HG03575 (cell line): ENCODE measurements around the gene SLC2A4RG.

Experiments used
- ATAC-seq: cut with Tn5 transposase; IDR thresholded peaks from one replicate; pipeline ENCODE4 v1.9.1; 2021; ENCODE audit not compliant: unreplicated experiment, insufficient number of reproducible peaks, low FRiP score; ENCODE audit errors: extremely low read depth

Gene SLC2A4RG

GRCh38 chr20:63698739-63699465, 40.7 kb upstream of the SLC2A4RG start:
- ATAC-seq: no peak

GRCh38 chr20:63699466-63700198, 39.9 kb upstream of the SLC2A4RG start:
- ATAC-seq: no peak

- ATAC-seq: no peak
Measured at GRCh38 chr20:63700199-63701050, 39.2 kb upstream of the SLC2A4RG start.

GRCh38 chr20:63701051-63701328, 38.6 kb upstream of the SLC2A4RG start:
- ATAC-seq: no peak

- no peak for ATAC-seq
Measured at GRCh38 chr20:63701329-63702035, 38.1 kb upstream of the SLC2A4RG start.

GRCh38 chr20:63702036-63702665, 37.4 kb upstream of the SLC2A4RG start:
- no peak for ATAC-seq

- ATAC-seq: no peak
Measured at GRCh38 chr20:63702751-63703470, 36.7 kb upstream of the SLC2A4RG start.

- no peak for ATAC-seq
Measured at GRCh38 chr20:63703471-63703975, 36.1 kb upstream of the SLC2A4RG start.

GRCh38 chr20:63703976-63704748, 35.4 kb upstream of the SLC2A4RG start:
- ATAC-seq: no peak

GRCh38 chr20:63704749-63705117, 34.8 kb upstream of the SLC2A4RG start:
- ATAC-seq: no peak

GRCh38 chr20:63705232-63706026, 34.1 kb upstream of the SLC2A4RG start:
- ATAC-seq: no peak

- no peak for ATAC-seq
Measured at GRCh38 chr20:63706027-63706695, 33.4 kb upstream of the SLC2A4RG start.

- no peak for ATAC-seq
Measured at GRCh38 chr20:63706852-63707557, 32.6 kb upstream of the SLC2A4RG start.

- no peak for ATAC-seq
Measured at GRCh38 chr20:63707558-63708300, 31.8 kb upstream of the SLC2A4RG start, which contains the start of the genes ARFRP1 and ZGPAT. TSS of gene ARFRP1 (minus strand) at chr20:63707976. CDS start at chr20:63707091, 885 bp downstream. TSS of gene ZGPAT (plus strand) at chr20:63708039. CDS start at chr20:63708581, 542 bp downstream.
